Keratinocyte (primary cell): ENCODE results near the gene SPTBN4. TPM values are rescaled to one million over a fixed set of nuclear protein-coding genes. Genes with fewer than 3 reads are reported as not detected.

Experiments
- DNase-seq: peaks from one replicate; pipeline ENCODE4 v3.0.0-alpha.2; 2011; ENCODE audit warnings: low read depth, missing footprints, low spot score
- FAIRE-seq: peaks from 2 replicates; lab custom pipeline; 2011; peaks lifted over from hg19 to GRCh38; lab: Jason Lieb, UNC
- H2AFZ ChIP-seq: 2 replicates; pipeline ENCODE4 v1.6.0; 2012; ENCODE audit warnings: low read length, control low read depth, inconsistent platforms; ENCODE audit not compliant: control insufficient read depth
- H3K27ac ChIP-seq: 2 replicates; pipeline ENCODE4 v1.5.1; 2011; ENCODE audit warnings: low read length; ENCODE audit not compliant: control insufficient read depth, insufficient read depth
- H3K27me3 ChIP-seq: 3 replicates; pipeline ENCODE4 v1.6.0; 2011; ENCODE audit warnings: low read length; ENCODE audit not compliant: control insufficient read depth, insufficient read depth; ENCODE audit errors: extremely low read depth
- H3K36me3 ChIP-seq, 2 experiments: 2 replicates in 1 of 2; 3 replicates in 1 of 2; pipeline ENCODE4 v1.5.1; 2011; ENCODE audit warnings: low read length in 2 of 2, mild to moderate bottlenecking in 1 of 2; ENCODE audit not compliant: control insufficient read depth in 2 of 2, insufficient read depth in 2 of 2; ENCODE audit errors: extremely low read depth in 1 of 2
- H3K4me1 ChIP-seq: 3 replicates; pipeline ENCODE4 v1.5.1; 2011; ENCODE audit warnings: low read length; ENCODE audit not compliant: control insufficient read depth, insufficient read depth; ENCODE audit errors: extremely low read depth
- H3K4me2 ChIP-seq: 3 replicates; pipeline ENCODE4 v1.6.0; 2011; ENCODE audit warnings: low read depth, low read length; ENCODE audit not compliant: control insufficient read depth, insufficient read depth; ENCODE audit errors: extremely low read depth
- H3K4me3 ChIP-seq, 3 experiments: fragments of 200-600 bp in 1 of 3; sonication (generic) in 1 of 3; 2 replicates in 2 of 3; 3 replicates in 1 of 3; pipeline ENCODE4 v1.5.1; 2011 to 2016; ENCODE audit warnings: low read length in 3 of 3, mild to moderate bottlenecking in 3 of 3, control low read depth in 2 of 3, inconsistent platforms in 1 of 3, low read depth in 1 of 3, mixed read lengths in 1 of 3, mixed run types in 1 of 3, moderate library complexity in 1 of 3; ENCODE audit not compliant: control insufficient read depth in 2 of 3, insufficient read depth in 2 of 3; ENCODE audit errors: extremely low read depth in 1 of 3
- H3K79me2 ChIP-seq: 2 replicates; pipeline ENCODE4 v1.6.0; 2012; ENCODE audit warnings: low read length; ENCODE audit not compliant: control insufficient read depth, insufficient read depth
- H3K9ac ChIP-seq: 3 replicates; pipeline ENCODE4 v1.6.0; 2011; ENCODE audit warnings: low read length; ENCODE audit not compliant: control insufficient read depth, insufficient read depth; ENCODE audit errors: extremely low read depth
- H3K9me1 ChIP-seq: 3 replicates; pipeline ENCODE4 v1.6.0; 2011; ENCODE audit warnings: low read length; ENCODE audit not compliant: control insufficient read depth, insufficient read depth; ENCODE audit errors: extremely low read depth
- H3K9me3 ChIP-seq: 2 replicates; pipeline ENCODE4 v1.5.1; 2012; ENCODE audit warnings: low read depth, low read length; ENCODE audit not compliant: control insufficient read depth
- H4K20me1 ChIP-seq: 3 replicates; pipeline ENCODE4 v1.6.0; 2011; ENCODE audit warnings: low read length; ENCODE audit not compliant: control insufficient read depth, insufficient read depth; ENCODE audit errors: extremely low read depth
- EZH2 ChIP-seq: IDR thresholded peaks from one replicate; pipeline ENCODE4 v1.6.1; 2012; ENCODE audit warnings: inconsistent platforms, mild to moderate bottlenecking, low read length, moderate library complexity
- dilution Hi-C: fragments of 300-500 bp; cut with MboI; formaldehyde crosslinking; loops from one replicate; pipeline ENCODE4 v1.7.0; 2020; ENCODE audit warnings: low sequenced_read_pairs; ENCODE audit not compliant: extremely low pct_ligation_motif_present
- polyA plus RNA-seq, 5 experiments: library from polyadenylated mRNA; depleted of rRNA in 3 of 5; stranded (reverse) in 3 of 5; stranded (forward) in 1 of 5; unstranded in 1 of 5; fragments of >200 nt; gene quantifications; 1 replicate in 1 of 5; 2 replicates in 3 of 5; 3 replicates in 1 of 5; pipeline versions ENCODE4 v1.2.1 to v1.2.3, GENCODE V29; 2011 to 2012; ENCODE audit warnings: missing spikeins in 2 of 5, low read depth in 1 of 5, low replicate concordance in 1 of 5
- TF ChIP-seq, protein P1 (sequence below), 3 experiments: IDR thresholded peaks in 1 of 3; conservative IDR thresholded peaks in 1 of 3; optimal IDR thresholded peaks in 1 of 3; 2 replicates in 2 of 3; 3 replicates in 1 of 3; pipeline versions ENCODE3 to v1.5.1; 2011; ENCODE audit warnings: low read length in 3 of 3, mild to moderate bottlenecking in 3 of 3, moderate library complexity in 2 of 3, control low read depth in 1 of 3, inconsistent platforms in 1 of 3; ENCODE audit not compliant: insufficient read depth in 2 of 3; ENCODE audit errors: extremely low read depth in 1 of 3

The SPTBN4 gene
- polyA plus RNA-seq, 1 donor (not counting 4 experiments of a cell fraction or from before 2014, with no cell fraction given) = 0.17 TPM

DNA sequence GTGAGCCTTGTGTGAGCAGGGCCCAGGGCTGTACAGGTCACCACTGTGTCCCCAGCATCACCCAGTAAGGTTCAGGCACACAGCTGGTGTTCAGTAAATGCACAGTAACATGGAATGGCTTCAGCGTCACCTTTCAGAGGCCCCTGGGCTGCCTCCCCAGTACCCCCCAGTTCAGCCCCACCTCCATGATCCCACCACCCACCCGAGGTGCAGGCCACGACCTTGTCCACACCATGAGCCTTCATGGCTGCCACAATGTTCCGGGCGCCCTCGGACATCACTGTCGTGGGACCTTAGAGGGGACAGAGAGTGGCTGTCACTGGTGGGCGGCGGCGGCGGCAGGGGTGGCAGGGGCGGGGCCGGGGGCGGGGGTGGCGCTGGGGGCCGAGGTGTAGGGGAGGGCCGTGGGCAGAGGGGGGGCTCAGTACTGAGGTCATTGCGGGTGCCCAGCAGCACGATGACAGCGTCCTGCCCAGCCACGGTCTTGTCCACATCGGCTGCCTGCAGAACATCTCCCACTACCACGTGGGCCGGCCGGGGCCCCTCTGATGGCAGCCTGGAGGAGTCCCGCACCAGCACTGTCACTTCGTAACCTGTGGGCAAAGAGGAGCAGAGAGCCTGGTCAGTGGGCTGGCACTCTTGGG is 8.7 kb upstream of the SPTBN4 start:
- dilution Hi-C loops = no loop called here
- no peaks in the 10 kb centered on the region for H3K9me3 ChIP-seq
- TF ChIP-seq, protein P1, sequence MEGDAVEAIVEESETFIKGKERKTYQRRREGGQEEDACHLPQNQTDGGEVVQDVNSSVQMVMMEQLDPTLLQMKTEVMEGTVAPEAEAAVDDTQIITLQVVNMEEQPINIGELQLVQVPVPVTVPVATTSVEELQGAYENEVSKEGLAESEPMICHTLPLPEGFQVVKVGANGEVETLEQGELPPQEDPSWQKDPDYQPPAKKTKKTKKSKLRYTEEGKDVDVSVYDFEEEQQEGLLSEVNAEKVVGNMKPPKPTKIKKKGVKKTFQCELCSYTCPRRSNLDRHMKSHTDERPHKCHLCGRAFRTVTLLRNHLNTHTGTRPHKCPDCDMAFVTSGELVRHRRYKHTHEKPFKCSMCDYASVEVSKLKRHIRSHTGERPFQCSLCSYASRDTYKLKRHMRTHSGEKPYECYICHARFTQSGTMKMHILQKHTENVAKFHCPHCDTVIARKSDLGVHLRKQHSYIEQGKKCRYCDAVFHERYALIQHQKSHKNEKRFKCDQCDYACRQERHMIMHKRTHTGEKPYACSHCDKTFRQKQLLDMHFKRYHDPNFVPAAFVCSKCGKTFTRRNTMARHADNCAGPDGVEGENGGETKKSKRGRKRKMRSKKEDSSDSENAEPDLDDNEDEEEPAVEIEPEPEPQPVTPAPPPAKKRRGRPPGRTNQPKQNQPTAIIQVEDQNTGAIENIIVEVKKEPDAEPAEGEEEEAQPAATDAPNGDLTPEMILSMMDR (optimal IDR thresholded peaks at IDR 0.05 in 1 of 3, IDR thresholded peaks at IDR 0.05 in 1 of 3, conservative IDR thresholded peaks at IDR 0.05 in 1 of 3; ENCODE audit: extremely low read depth in 1 of 3, insufficient read depth in 2 of 3, low read length in 3 of 3) = no peak
- TF ChIP-seq EZH2 = no peak
- H4K20me1 ChIP-seq = no peaks in the 10 kb centered on the region
- peaks cover 0 to 10% of the 10 kb centered on the region in 2 experiments for H3K36me3 ChIP-seq
- H3K27me3 ChIP-seq = no peaks in the 10 kb centered on the region
- no peak overlapping the region for H2AFZ ChIP-seq
- FAIRE-seq (no peak), DNase-seq (no peak)
- H3K4me2 ChIP-seq = no peak overlapping the region
- H3K27ac ChIP-seq = no peak overlapping the region
- no peak overlapping the region for H3K9ac ChIP-seq
- no peaks in the 10 kb centered on the region for H3K79me2 ChIP-seq
- H3K9me1 ChIP-seq = no peaks in the 10 kb centered on the region
- H3K4me1 ChIP-seq = peaks cover 14% of the 10 kb centered on the region
- H3K4me3 ChIP-seq = no peak overlapping the region

DNA sequence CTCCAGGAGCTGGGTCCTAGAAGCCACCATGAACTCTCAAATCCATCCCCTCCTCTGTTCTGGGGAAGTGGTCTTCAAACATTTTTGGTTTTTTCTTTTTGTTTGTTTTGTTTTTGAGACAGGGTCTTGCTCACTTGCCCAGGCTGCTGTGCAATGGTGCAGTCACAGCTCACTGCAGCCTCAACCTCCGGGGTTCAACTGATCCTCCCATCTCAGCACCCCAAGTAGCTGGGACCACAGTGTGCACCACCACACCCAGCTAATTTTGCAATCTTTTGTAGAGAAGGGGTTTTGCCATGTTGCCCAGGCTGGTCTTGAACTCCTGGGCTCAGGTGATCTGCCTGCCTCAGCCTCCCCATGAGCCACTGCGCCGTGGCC is 8.2 kb upstream of the SPTBN4 start:
- Histone ChIP-seq H3K4me3 (no peak overlapping the region), H3K4me1 (peaks cover 12% of the 10 kb centered on the region), H3K4me2 (no peak overlapping the region), H3K27me3 (no peaks in the 10 kb centered on the region), H2AFZ (no peak overlapping the region), H4K20me1 (no peaks in the 10 kb centered on the region), H3K9ac (no peak overlapping the region), H3K27ac (no peak overlapping the region), H3K36me3 (peaks cover 0 to 10% of the 10 kb centered on the region in 2 experiments), H3K9me3 (no peaks in the 10 kb centered on the region), H3K79me2 (no peaks in the 10 kb centered on the region), H3K9me1 (no peaks in the 10 kb centered on the region)
- dilution Hi-C loops = no loop called here
- DNase-seq (no peak), FAIRE-seq (no peak)
- no peak for TF ChIP-seq EZH2
- TF ChIP-seq, protein P1 (optimal IDR thresholded peaks at IDR 0.05 in 1 of 3, IDR thresholded peaks at IDR 0.05 in 1 of 3, conservative IDR thresholded peaks at IDR 0.05 in 1 of 3; ENCODE audit: extremely low read depth in 1 of 3, insufficient read depth in 2 of 3, low read length in 3 of 3) = no peak
